GM10248 (cell line): ENCODE data around the gene CLRN1.

Experiments used
- CTCF ChIA-PET: fragments of 300-600 bp; sonication (Branson Sonifier 250); formaldehyde crosslinking; extraction: SDS; loops from one replicate; lab custom pipeline; 2021; ENCODE audit warnings: antibody characterized with exemption; lab: Yijun Ruan, JAX
- POLR2A ChIA-PET: fragments of 350-650 bp; sonication (Branson Sonifier 250); formaldehyde crosslinking; extraction: SDS; loops from one replicate; lab custom pipeline; 2020; ENCODE audit warnings: antibody characterized with exemption; lab: Yijun Ruan, JAX
- DNase-seq: peaks from one replicate; pipeline ENCODE4 v3.0.0; 2012; ENCODE audit errors: extremely low spot score
- TF ChIP-seq, protein P1 (sequence below): IDR thresholded peaks from 2 replicates; pipeline ENCODE4 v1.5.1; 2012; ENCODE audit warnings: mild to moderate bottlenecking, low read depth; ENCODE audit errors: extremely low read depth, missing control alignments, control extremely low read depth

Gene CLRN1

DNA sequence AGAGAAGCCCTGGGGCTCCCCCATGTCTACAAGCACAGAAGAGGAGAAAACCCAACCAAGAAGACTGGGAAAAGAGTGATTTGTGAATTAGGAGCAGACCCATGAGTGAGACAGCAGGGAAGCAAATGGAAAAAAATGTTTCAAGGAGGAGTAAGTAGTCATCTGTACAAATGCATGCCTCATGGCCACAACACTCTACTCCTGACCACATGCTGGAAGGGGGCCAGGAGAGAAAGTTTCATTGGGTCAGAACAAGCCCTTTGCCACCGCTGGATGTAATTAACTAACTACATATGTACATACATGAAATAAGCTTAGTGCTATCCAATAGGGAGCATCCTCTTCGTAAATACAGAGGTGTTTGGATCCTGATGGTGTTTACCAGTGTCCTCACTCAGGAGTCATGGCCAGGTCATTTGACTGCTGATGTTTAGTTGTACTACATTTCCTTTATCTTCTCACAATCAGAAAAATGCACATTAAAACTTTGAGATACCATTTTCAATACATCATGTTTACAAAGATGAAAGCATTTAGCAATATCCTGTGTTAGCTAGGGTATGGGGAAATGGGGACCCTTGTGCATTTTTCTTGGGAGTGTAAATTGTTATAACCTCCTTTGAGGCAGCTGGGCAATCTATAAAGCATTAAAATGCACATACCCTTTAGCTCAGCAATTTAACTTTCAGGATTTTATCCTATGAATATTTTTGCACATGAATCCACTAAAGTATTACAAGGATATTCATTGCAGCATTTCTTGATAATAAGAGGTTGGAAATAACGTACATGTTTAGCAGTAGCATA, 27.1 kb downstream of the CLRN1 start:
- ChIA-PET CTCF (no interaction called here), POLR2A (no interaction called here)
- DNase-seq, result no peak
- TF ChIP-seq, protein P1, sequence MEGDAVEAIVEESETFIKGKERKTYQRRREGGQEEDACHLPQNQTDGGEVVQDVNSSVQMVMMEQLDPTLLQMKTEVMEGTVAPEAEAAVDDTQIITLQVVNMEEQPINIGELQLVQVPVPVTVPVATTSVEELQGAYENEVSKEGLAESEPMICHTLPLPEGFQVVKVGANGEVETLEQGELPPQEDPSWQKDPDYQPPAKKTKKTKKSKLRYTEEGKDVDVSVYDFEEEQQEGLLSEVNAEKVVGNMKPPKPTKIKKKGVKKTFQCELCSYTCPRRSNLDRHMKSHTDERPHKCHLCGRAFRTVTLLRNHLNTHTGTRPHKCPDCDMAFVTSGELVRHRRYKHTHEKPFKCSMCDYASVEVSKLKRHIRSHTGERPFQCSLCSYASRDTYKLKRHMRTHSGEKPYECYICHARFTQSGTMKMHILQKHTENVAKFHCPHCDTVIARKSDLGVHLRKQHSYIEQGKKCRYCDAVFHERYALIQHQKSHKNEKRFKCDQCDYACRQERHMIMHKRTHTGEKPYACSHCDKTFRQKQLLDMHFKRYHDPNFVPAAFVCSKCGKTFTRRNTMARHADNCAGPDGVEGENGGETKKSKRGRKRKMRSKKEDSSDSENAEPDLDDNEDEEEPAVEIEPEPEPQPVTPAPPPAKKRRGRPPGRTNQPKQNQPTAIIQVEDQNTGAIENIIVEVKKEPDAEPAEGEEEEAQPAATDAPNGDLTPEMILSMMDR, result no peak

DNA sequence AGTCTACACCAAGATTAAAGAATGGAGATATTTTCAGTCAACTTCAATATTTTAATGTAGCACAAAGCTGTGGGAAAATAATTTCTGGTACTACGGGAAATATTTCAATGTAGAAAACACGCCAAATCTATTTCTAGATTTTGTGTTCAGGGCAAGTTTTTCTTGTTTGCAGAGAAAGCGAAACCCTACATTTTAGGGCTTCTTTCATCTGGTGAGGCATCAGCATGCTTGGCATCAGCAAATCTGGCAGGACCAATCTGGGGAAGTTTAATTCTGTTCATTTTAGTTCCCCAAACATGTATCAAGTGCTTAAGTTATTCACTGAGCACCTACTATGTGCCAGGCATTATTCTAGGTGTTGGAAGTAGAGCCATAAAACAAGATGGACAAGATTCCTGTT, 30.3 kb downstream of the CLRN1 start:
- no peak for DNase-seq
- TF ChIP-seq, protein P1, result no peak
- CTCF ChIA-PET, result interaction anchor here (1.3 kb wide), 1 partner anchor 154 kb away, joined by 3 read pairs; no protein-coding TSS in a partner anchor
- POLR2A ChIA-PET, result no interaction called here

DNA sequence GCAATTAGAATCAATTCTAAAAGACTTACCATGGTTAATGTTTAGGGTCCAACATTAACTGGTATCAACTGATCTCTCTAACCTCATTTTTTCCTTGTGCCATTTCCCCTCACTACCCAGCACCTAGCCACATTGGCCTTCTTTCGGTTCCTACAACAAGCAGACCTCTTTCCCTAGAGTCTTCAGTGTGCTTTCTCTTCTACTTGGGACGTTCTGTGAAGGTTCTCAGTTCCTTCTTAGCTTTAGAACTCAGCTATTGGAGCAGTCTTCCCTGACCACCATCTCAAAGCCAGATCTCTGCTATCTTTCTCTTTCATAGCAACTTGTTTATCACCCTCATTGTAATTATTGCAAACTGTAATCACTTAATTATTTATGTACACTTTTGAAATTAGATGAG, 35.8 kb downstream of the CLRN1 start:
- ChIA-PET CTCF (no interaction called here), POLR2A (no interaction called here)
- DNase-seq, result peak; percentile 20
- TF ChIP-seq, protein P1, result no peak

DNA sequence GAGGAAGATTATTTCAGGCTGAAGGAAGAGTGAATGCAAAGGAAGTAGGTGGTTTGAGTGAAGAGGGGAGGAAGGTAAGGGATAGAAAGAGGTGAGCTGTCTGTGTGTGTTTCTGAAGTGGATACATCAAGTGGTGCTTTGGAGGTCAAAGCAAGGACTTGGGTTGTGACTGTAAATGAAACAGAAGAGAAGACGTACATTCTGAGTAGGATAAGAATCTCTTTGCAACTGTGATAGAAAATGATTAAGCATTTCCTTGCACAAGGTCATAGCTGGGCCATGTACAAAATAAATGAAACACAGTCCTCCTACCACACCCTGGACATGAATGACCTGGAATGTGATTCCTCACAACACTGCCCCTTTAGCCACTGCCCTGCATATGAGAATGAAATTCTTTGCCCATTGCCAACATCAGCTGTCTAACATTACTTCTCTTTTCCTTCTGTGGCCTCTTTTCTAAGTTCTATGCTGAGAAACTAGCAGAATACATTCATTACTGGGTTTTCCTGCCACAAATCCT, 39.0 kb downstream of the CLRN1 start:
- no peak for DNase-seq
- TF ChIP-seq, protein P1, result no peak
- ChIA-PET CTCF (interaction anchor here (0.7 to 1.4 kb wide), 3 partner anchors 10 to 295 kb away, joined by 3 read pairs; no protein-coding TSS in a partner anchor), POLR2A (no interaction called here)

DNA sequence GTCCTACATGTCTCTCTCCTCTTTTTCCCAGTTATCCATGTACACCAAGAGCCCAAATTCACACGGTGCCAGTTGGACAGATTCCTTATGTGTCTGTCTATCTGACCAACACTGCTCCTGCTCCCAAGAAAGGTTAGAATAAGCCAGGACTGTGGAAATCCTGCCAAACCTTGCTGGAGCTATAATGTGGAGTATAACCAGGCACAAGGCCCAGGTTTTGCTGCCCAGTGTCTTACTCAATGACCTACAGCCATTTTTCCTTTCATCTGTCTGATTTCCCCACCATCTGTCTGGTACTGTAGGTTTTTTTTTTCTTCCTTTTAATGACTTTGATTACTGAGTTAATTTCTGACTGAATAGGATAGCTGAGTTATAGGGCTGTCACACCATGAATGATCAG, 40.8 kb downstream of the CLRN1 start:
- ChIA-PET POLR2A (no interaction called here), CTCF (no interaction called here)
- TF ChIP-seq, protein P1, result no peak
- DNase-seq, result no peak

DNA sequence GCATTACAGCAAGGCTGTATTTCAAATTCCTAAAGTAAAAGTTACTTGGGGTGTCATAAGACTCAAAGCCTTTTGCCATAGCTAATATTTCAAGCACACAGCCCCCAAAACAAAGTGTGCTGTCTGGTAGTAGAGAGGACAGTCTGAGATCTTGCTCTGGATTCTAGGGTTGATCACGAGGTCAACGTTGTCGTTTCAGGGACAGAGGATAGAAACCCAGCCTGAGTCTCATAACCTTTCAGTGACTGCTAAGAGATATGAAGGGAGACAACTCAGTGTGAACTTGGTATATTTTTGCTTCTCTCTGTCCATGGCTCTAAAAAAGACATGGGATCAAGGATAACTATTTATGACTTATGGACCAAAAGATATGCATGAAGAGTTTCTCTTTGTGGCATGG, 41.7 kb downstream of the CLRN1 start:
- CTCF ChIA-PET, result interaction anchor here (1.3 to 2.4 kb wide), 3 partner anchors 8 to 215 kb away, joined by 3 to 9 read pairs (median 7); no protein-coding TSS in a partner anchor
- POLR2A ChIA-PET, result no interaction called here
- DNase-seq, result no peak
- TF ChIP-seq, protein P1, result no peak
